HG02981 (cell line): Measurements from ENCODE around the gene UBE2L3.
"Not testable (repeated sequence)": the region's sequence is repeated elsewhere in the genome, so short reads cannot be mapped to it uniquely, and the experiment has no call there.

Source experiments
- ATAC-seq: cut with Tn5 transposase; IDR thresholded peaks from one replicate; pipeline ENCODE4 v1.9.1; 2021; ENCODE audit warnings: mild to moderate bottlenecking, moderate library complexity; ENCODE audit not compliant: unreplicated experiment

The UBE2L3 gene

DNA sequence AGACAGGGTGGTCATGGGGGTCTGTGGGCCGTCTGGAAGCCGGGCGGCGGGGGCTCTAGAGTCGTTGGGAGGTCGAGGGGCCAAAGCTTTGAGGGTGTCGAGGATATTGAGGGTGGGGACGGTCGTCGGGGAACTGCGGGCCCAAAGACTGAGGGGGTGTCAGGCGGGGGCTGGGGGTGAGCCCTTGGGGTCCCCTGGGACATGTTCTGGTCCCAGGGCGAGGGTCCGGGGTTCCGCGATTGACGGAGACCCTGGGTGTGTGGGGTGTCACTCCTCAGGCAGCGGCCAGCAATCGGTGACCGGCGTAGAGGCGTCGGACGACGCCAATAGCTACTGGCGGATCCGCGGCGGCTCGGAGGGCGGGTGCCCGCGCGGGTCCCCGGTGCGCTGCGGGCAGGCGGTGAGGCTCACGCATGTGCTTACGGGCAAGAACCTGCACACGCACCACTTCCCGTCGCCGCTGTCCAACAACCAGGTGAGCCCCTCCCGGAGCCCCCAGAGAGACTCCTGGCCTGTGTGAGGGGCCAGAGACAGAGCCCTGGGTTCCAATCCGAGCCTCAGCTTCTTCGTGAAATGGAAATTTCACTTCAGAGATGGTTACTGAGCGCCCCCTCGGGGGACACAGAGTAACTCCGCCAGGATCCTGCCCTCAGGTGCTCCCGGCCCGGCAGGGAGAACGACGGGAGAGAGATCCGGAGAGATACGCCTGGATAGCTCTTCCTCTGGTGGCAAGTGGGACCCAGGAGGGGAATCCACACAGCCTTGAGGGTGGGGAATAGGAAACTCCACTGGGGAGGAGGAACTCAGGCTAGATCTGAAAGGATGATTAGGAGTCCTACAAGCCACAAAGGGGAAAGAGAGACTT is 75.3 kb downstream of the UBE2L3 start:
- no peak for ATAC-seq

DNA sequence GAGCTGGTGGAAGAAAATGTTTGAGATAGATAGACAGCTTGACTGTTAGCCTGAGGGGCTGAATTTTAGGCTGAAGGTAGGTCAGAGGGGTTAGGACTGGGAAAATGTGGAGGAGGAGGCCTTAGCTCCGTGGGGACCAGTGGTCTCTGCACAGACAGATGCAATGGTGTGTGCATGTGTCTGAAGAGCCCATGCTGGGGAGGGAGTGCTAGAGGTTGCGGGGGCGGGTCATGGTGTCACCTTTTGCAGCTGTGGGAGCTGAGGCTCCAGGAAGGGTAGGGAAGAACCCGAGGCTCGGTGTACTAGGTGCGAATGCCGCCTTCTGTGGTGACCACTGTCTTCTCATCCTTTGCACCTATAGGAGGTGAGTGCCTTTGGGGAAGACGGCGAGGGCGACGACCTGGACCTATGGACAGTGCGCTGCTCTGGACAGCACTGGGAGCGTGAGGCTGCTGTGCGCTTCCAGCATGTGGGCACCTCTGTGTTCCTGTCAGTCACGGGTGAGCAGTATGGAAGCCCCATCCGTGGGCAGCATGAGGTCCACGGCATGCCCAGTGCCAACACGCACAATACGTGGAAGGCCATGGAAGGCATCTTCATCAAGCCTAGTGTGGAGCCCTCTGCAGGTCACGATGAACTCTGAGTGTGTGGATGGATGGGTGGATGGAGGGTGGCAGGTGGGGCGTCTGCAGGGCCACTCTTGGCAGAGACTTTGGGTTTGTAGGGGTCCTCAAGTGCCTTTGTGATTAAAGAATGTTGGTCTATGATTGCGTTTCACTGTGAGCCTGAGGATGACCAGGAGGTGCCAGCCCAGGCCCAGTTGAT is 76.2 kb downstream of the UBE2L3 start:
- no peak for ATAC-seq

DNA sequence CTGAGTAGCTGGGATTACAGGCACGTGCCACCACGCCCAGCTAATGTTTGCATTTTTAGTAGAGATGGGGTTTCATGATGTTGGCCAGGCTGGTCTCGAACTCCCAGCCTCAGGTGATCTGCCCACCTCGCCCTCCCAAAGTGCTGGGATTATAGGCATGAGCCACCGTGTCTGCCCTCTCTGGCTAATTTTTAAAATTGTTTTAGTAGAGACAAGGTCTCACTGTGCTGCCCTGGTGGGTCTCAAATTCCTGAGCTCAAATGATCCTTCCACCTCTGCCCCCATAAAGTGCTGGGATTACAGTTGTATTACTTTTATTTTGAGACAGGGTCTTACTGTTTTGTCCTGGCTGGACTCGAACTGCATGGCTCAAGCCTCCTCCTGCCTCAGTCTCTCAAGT is 78.0 kb downstream of the UBE2L3 start:
- not testable (repeated sequence) for ATAC-seq

DNA sequence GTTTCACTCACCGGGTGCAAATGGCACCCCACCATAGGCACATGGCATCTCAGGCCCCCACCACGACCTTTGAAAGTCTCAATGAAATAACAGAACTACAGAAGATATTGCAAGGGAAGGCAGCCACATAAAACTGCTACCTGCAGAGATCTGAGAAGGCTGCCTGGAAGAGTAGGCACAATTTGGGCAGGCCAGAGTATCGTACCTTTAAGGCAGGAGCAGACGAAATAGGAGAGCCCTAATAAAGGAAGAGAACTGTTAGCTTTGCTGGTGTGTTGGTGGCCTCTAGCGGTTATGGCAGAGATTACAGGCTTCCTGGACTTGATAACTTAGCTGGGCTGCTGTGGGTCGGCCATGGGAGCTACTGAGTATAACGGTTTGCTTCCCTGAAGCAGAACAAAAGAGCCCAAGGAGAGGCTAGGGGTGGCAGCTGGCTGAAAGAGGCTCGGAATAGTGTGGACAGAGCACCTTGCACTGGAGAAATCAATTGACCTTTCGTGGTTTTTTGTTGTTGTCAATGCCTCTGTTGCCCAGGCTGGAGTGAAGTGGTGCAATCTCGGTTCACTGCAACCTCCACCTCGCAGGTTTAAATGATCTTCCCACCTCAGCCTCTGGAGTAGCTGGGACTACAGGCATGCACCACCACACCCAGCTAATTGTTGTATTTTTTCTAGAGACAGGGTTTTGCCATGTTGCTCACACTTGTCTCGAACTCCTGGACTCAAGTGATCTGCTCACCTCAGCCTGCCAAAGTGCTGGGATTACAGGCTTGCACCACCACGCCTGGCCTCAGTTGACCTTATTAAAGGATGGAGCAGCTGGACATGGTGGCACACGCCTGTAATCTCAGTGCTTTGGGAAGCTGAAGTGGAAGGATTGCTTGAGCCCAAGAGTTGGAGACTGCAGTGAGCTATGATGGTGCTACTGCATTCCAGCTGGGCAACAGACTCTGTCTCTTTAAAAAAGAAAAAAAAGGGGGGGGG is 79.4 kb downstream of the UBE2L3 start:
- ATAC-seq, result no peak

DNA sequence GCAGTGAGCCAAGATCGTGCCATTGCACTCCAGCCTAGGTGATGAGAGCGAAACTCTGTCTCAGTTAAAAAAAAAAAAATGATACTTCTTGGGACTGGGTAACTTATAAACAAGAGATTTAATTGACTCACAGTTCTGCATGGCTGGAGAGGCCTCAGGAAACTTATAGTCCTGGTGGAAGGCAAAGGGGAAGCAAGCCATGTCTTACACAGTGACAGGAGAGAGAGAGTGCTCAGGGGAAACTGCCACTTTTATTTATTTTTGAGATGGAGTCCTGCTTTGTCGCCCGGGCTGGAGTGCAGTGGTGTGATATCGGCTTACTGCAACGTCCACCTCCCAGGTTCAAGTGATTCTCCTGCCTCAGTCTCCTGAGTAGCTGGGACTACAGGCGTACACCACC is 82.8 kb downstream of the UBE2L3 start:
- ATAC-seq, result no peak

GRCh38 chr22:21650823-21651520 is 83.5 kb downstream of the UBE2L3 start:
- ATAC-seq, result no peak

DNA sequence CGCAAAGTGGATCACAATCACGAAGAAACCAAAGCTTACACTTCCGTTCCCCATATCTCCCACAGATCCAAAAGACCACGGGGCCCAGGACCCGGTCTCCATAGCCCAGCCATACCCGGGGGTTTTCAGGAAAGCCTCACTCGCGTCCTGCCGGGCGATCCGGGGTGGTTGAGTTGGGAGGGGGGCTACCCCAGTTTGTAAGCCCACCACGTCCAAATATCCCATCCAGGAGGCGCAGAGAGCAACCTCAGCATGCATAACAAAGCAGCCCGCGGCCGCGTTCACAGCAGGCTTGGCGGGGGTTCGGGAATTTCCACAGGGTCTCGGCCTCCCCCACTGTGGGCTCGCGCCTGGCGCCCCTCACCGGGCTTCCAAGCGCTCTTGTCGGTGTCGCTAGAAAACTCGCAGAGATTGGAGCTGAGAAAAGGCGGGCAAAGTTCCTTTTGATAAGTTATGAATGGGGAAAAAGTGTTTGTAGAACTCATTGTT is 84.1 kb downstream of the UBE2L3 start:
- ATAC-seq, result peak; percentile 24

DNA sequence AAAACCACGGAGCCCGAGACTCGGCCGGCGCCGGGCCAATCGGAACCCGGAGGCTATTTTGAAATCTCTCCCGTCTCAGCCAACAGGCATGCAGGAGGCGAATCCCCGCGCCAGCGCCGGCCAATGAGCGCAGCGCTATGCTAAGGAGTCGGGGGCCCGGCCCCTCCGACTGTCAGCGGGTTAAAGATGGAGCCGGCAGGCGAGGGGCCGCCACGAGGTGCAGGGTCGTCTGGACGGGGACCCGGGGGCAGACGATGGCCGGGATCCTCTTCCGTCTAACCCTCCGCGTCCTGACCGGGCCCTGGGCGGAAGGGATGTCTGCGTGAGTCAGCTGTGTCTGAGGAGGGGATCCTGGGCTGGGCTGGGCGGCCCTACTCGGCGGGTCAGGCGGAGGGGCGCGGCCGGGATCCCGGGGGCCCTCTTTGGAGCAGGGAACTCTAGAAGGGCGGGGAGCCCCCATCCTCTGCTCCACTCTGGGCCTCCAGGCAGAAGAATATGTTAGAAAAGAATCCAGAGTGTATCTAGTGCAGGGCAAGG is 84.6 kb downstream of the UBE2L3 start:
- peak; percentile 72 for ATAC-seq

GRCh38 chr22:21652547-21653545 is 85.3 kb downstream of the UBE2L3 start:
- ATAC-seq, result no peak

DNA sequence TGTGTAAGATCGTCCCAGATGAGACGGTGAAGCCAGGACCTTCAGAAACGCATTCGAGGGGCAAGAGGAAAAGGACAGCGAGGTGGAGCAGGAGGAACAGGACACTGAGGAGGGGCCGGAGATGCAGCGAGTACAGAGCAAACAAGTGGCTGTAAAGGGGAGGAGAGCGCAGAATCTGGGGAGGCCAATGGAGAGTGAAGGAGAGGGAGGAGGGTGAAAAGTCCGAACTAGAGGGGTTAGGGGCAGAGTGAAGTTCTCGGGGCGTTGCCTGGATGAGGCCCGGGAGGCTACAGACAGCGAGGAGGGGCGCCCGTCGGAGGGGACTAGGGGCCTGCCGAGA is 89.5 kb downstream of the UBE2L3 start:
- ATAC-seq, result no peak

- ATAC-seq, result peak; percentile 67
Measured at GRCh38 chr22:21657360-21658032, 90.0 kb downstream of the UBE2L3 start.

- ATAC-seq, result no peak
Measured at GRCh38 chr22:21659864-21660525, 92.5 kb downstream of the UBE2L3 start.

DNA sequence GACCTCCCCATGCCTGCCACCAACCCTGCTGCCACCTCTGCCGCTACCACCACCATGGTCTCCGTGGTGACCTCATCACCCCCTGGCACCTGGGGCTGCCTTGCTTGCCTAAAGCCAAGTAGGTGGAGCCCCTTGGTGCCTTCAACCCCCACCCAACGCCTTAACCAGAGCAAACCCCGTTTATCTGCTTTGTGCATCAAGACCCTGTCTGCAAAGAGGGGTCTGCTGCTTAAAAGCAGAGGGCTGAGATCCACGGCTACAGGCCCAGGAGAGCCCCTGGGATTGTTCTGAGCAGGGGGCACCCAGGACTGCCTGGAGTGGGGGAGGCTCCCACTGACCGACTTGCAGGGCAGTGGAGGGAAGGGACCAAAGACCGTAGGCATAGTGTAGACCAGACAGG is 93.4 kb downstream of the UBE2L3 start:
- ATAC-seq, result no peak

DNA sequence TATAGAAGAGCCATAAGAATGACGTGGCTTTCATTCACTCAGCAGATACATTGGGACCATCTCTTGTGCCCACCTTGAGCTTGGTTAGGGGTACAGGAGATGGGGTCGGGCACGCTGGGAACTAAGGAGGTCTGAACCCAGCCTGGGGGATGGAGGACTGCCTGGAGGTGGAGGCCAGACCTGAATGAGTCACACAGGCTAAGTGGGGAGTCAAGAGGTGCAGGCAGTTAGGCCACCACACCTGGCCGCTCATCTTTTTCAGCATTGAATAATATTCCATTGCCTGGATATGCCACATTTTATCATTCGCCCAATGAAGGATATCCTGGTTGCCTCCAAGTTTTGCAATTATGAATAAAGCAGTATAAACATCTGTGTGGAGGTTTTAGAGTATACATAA is 94.5 kb downstream of the UBE2L3 start:
- ATAC-seq, result no peak

GRCh38 chr22:21663738-21664137 is 96.2 kb downstream of the UBE2L3 start:
- ATAC-seq, result no peak

DNA sequence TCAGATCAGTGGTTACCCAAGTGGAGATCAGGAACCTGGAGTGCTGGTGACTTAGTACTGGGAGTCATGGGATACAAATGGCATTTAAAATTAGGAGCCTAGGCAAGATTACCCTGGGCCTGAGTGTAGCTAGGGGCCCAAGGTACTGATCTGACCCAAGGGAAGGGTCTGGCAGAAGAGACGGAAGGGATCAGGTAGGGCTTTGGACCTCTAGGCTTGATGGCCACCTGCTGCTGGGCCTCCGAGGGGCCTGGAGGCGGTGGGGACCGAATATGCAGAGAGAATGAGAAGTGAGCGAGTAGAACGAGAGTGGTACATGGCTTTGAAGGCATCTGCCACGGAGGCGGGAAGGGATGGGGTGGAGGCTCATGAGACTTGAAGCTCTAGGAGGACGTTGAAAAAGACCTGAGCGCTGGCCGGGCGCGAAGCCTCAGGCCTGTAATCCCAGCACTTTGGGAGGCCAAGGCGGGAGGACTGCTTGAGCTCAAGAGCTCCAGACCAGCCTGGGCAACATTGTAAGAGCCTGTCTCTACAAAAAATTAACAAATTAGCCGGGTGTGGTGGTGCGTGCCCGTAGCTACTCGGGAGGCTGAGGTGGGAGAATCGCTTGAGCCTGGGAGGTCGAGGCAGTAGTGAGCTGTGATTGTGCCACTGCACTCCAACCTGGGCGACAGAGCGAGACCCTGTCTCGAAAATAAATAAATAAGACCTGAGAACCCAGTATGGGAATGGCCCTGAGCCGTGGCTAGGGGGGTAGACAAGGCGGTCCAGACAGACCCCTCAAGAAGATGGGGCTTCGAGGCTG is 97.7 kb downstream of the UBE2L3 start:
- no peak for ATAC-seq

DNA sequence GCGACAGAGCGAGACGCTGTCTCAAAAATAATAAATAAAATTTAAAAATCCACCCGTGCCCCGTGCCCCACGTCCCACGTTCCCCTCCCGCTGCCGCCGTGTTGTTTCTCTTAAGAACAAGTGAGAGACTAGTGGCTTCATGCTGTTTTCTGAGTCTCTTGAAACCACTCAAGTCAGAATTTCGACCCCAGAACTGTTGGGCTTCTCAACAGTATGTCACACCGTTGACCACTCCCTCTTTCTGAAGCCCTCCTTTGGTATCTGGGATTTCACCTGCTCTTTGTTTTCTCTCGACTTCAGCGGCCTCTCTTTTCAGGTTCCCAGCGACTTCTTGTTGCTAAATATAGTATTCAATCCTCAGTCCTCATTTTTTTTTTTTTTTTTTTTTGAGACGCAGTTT is 99.3 kb downstream of the UBE2L3 start:
- no peak for ATAC-seq
